Tibial nerve (tissue), 4 donors: ENCODE results near the gene MFSD12. TPM values are rescaled to one million over a fixed set of nuclear protein-coding genes. Genes with fewer than 3 reads are reported as not detected.

ENCODE experiments used
- DNase-seq, 2 donors: peaks; one replicate each; pipeline ENCODE4 v3.0.0-alpha.2; 2019; ENCODE audit warnings: low spot score in 2 of 2
- H3K27ac ChIP-seq, 4 donors: fragments of 200-600 bp; sonication (generic) in 3 of 4; one replicate each; pipeline ENCODE4 v1.5.1; 2017 to 2019; ENCODE audit warnings: mild to moderate bottlenecking in 1 of 4
- H3K27me3 ChIP-seq, 2 donors: fragments of 200-600 bp; sonication (generic) in 1 of 2; one replicate each; pipeline versions ENCODE4 v1.5.1 to v1.6.0; 2017 to 2019
- H3K36me3 ChIP-seq, 3 donors: fragments of 200-600 bp; sonication (generic); one replicate each; pipeline ENCODE4 v1.5.1; 2018 to 2019
- H3K4me1 ChIP-seq, 4 donors: fragments of 200-600 bp; sonication (generic) in 3 of 4; one replicate each; pipeline ENCODE4 v1.5.1; 2017 to 2019
- H3K4me3 ChIP-seq, 4 donors: fragments of 200-600 bp; sonication (generic) in 3 of 4; one replicate each; pipeline ENCODE4 v1.5.1; 2017 to 2019; ENCODE audit warnings: mild to moderate bottlenecking in 1 of 4, moderate library complexity in 1 of 4
- H3K9me3 ChIP-seq, 4 donors: fragments of 200-600 bp; sonication (generic) in 3 of 4; one replicate each; pipeline ENCODE4 v1.5.1; 2017 to 2019
- CTCF ChIP-seq, 5 experiments: fragments of 200-600 bp in 3 of 5; fragments of 450-650 bp in 2 of 5; sonication (generic) in 3 of 5; IDR thresholded peaks; one replicate each; pipeline ENCODE4 v1.5.1; 2016 to 2019; ENCODE audit warnings: antibody characterized with exemption in 5 of 5, mild to moderate bottlenecking in 3 of 5, moderate library complexity in 2 of 5
- EP300 ChIP-seq, 2 donors: sonication (generic); formaldehyde crosslinking; IDR thresholded peaks; one replicate each; pipeline ENCODE4 v1.6.1; 2017; ENCODE audit warnings: antibody characterized with exemption in 2 of 2, mild to moderate bottlenecking in 1 of 2
- POLR2A ChIP-seq, 2 donors: fragments of 450-650 bp; IDR thresholded peaks; one replicate each; pipeline ENCODE4 v1.6.1; 2017; ENCODE audit warnings: antibody characterized with exemption in 2 of 2, mild to moderate bottlenecking in 2 of 2, moderate library complexity in 2 of 2
- WGBS, 2 donors: methylation state at CpG; one replicate each; pipeline ENCODE4 v1.1.5; 2018; 5-methylcytosine and 5-hydroxymethylcytosine counted together
- small RNA-seq: library from RNA; depleted of rRNA; stranded (forward); fragments of <200 nt; gene quantifications from one replicate; pipeline ENCODE3, GENCODE V24; 2016
- total RNA-seq, 4 donors: library from RNA; depleted of rRNA; stranded (reverse); fragments of >200 nt; gene quantifications; one replicate each; pipeline ENCODE4 v1.1.0, GENCODE V29; 2016

The MFSD12 gene
- total RNA-seq, 4 donors from 2014 or later: 45.7 to 108 (median 62.8) TPM

GRCh38 chr19:3497757-3498520, 59.4 kb downstream of the MFSD12 start:
- Histone ChIP-seq H3K9me3 (no peaks in the 10 kb centered on the region), H3K4me1 (peaks cover 0 to 21% (median 9%) of the 10 kb centered on the region in 4 donors), H3K4me3 (no peak overlapping the region), H3K27ac (no peak overlapping the region), H3K27me3 (no peaks in the 10 kb centered on the region), H3K36me3 (peaks cover 0 to 51% (median 7%) of the 10 kb centered on the region in 3 donors)
- DNase-seq: no peak
- WGBS, 2 donors: 95 to 100% methylated on average over 5 of the region's 5 CpGs
- TF ChIP-seq POLR2A (IDR thresholded peaks at IDR 0.05): no peak
- TF ChIP-seq EP300 (IDR thresholded peaks at IDR 0.05): no peak
- no peak for TF ChIP-seq CTCF (IDR thresholded peaks at IDR 0.05)

DNA sequence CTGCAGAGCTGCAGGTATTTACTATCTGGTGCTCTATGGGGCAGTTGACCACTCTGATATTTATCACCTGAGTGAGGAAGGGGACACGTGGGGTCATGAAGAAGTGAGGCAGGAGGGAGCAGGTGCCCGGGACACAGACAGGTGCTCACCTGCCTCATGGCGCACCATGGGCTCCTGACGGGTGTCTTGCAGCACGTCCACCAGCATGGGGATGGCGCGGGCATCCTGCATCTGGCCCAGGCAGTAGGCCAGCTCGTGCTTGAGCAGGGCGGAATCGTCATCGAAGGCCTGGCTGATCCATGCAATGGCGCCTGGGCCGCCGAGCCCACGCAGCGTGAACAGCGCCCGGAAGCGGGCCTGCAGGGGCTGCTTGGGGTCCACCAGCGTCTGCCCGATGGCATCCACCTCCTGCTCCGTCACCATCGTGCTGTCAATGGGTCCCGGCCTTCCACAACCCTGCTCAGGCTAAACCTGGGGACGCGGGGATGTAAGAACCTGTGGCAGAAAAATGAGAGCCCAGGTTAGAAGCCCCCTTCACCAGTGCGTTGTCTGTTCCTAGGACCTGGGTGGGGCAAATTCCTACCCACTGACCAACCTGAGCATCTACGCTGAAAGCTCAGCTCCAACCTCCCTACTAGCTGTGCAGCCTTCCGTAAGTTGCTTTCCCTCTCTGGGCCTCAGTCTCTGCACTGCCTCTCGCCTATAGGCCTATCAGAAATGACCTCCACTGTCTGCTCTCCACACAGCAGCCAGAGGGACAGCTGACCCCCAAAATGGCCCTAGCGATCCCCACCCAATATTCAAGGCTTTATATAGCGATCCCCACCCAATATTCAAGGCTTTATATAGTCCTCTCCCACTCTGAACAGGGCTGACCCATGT, 60.8 kb downstream of the MFSD12 start:
- 94 to 96% methylated on average over 22 to 25 of the region's 32 CpGs for WGBS, 2 donors
- Histone ChIP-seq H3K27ac (no peak overlapping the region), H3K4me1 (peaks cover 0 to 21% (median 9%) of the 10 kb centered on the region in 4 donors), H3K27me3 (no peaks in the 10 kb centered on the region), H3K9me3 (no peaks in the 10 kb centered on the region), H3K36me3 (peaks cover 0 to 64% (median 7%) of the 10 kb centered on the region in 3 donors), H3K4me3 (no peak overlapping the region)
- DNase-seq: no peak
- TF ChIP-seq POLR2A (IDR thresholded peaks at IDR 0.05) (no peak), EP300 (IDR thresholded peaks at IDR 0.05) (no peak)

GRCh38 chr19:3494559-3494958, 62.8 kb downstream of the MFSD12 start:
- Histone ChIP-seq H3K4me1 (peaks cover 0 to 11% (median 4%) of the 10 kb centered on the region in 4 donors), H3K4me3 (no peak overlapping the region), H3K27me3 (no peaks in the 10 kb centered on the region), H3K27ac (no peak overlapping the region), H3K36me3 (peaks cover 0 to 83% (median 7%) of the 10 kb centered on the region in 3 donors), H3K9me3 (no peaks in the 10 kb centered on the region)
- no peak for DNase-seq
- TF ChIP-seq POLR2A (IDR thresholded peaks at IDR 0.05): no peak
- WGBS, 2 donors: 92 to 93% methylated on average over 18 of the region's 18 CpGs

Small RNA genes within 50 kb of the gene (small RNA-seq; reads per million reads assigned to genes)
- gene AC005786.1: not detected
- not detected for gene RF00212

Other genes starting within 250 kb of the MFSD12 start
- 100 to 1,000 TPM; 138 to 200 (median 160) TPM for gene NFIC, start 191.0 kb downstream of the MFSD12 start, total RNA-seq
- gene SMIM24, start 77.1 kb downstream of the MFSD12 start, total RNA-seq: not detected
- not detected for gene SMIM44, start 74.1 kb downstream of the MFSD12 start, total RNA-seq
- 10 to 100 TPM; 19.7 to 30.3 (median 23.0) TPM for gene DOHH, start 56.9 kb downstream of the MFSD12 start, total RNA-seq
- gene FZR1, start 51.3 kb downstream of the MFSD12 start, total RNA-seq: 10 to 100 TPM; 18.6 to 31.8 (median 25.7) TPM
- gene TEKTIP1, start 18.4 kb downstream of the MFSD12 start, total RNA-seq: 1 to 10 TPM in 1 of 4 donors, not detected in 3; 2.4 TPM
- 100 to 1,000 TPM in 3 of 4 donors, 10 to 100 TPM in 1; 94.0 to 181 (median 153) TPM for gene HMG20B, start 15.4 kb upstream of the MFSD12 start, total RNA-seq
- gene GIPC3, start 27.9 kb upstream of the MFSD12 start, total RNA-seq: 1 to 10 TPM in 2 of 4 donors, under 1 TPM in 2; 0.21 to 2.4 (median 1.1) TPM
- 10 to 100 TPM in 1 of 4 donors, 1 to 10 TPM in 3; 4.4 to 11.4 (median 7.2) TPM for gene TBXA2R, start 49.3 kb upstream of the MFSD12 start, total RNA-seq
- gene CACTIN, start 69.2 kb upstream of the MFSD12 start, total RNA-seq: 10 to 100 TPM; 22.9 to 59.1 (median 42.7) TPM
- gene PIP5K1C, start 142.9 kb upstream of the MFSD12 start, total RNA-seq: 10 to 100 TPM; 23.0 to 37.2 (median 24.9) TPM
- under 1 TPM in 3 of 4 donors, not detected in 1; 0.21 to 0.90 (median 0.22) TPM for gene TJP3, start 150.8 kb upstream of the MFSD12 start, total RNA-seq
- 10 to 100 TPM; 21.6 to 51.0 (median 34.7) TPM for gene APBA3, start 204.1 kb upstream of the MFSD12 start, total RNA-seq
- gene MRPL54, start 205.1 kb upstream of the MFSD12 start, total RNA-seq: 100 to 1,000 TPM in 1 of 4 donors, 10 to 100 TPM in 3; 44.1 to 111 (median 59.2) TPM
- gene RAX2, start 214.6 kb upstream of the MFSD12 start, total RNA-seq: not detected
- 1 to 10 TPM in 3 of 4 donors, under 1 TPM in 1; 0.78 to 2.9 (median 2.1) TPM for gene MATK, start 228.8 kb upstream of the MFSD12 start, total RNA-seq